GM20000 (cell line): Measurements from ENCODE around the gene NEIL3.
"Not testable (repeated sequence)": the region's sequence is repeated elsewhere in the genome, so short reads cannot be mapped to it uniquely, and the experiment has no call there.

ENCODE experiments used
- DNase-seq: peaks from one replicate; pipeline ENCODE4 v3.0.0; 2012; ENCODE audit warnings: low spot score
- CTCF ChIP-seq: IDR thresholded peaks from 2 replicates; pipeline ENCODE4 v1.5.1; 2012; ENCODE audit warnings: mild to moderate bottlenecking, control low read depth; ENCODE audit errors: extremely low read depth, missing control alignments

NEIL3 gene

GRCh38 chr4:177302371-177303100 is 7.1 kb upstream of the NEIL3 start:
- DNase-seq = no peak
- no peak for TF ChIP-seq CTCF

GRCh38 chr4:177304094-177304493 is 5.6 kb upstream of the NEIL3 start:
- no peak for TF ChIP-seq CTCF
- no peak for DNase-seq

DNA sequence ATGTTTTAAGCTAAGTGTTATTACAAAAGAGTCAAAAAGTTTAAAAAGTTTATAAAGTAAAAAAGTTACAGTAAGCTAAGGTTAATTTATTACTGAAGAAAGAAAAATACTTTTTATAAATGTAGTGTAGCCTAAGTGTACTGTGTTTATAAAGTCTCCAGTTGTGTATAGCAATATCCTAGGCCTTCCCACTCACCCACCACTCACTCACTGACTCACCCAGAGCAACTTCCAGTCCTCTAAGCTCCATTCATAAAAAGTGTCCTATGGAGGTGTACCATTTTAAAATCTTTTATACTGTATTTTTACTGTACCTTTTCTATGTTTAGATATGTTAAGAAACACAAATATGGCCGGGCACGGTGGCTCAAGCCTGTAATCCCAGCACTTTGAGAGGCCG is 4.8 kb upstream of the NEIL3 start:
- not testable (repeated sequence) for DNase-seq

DNA sequence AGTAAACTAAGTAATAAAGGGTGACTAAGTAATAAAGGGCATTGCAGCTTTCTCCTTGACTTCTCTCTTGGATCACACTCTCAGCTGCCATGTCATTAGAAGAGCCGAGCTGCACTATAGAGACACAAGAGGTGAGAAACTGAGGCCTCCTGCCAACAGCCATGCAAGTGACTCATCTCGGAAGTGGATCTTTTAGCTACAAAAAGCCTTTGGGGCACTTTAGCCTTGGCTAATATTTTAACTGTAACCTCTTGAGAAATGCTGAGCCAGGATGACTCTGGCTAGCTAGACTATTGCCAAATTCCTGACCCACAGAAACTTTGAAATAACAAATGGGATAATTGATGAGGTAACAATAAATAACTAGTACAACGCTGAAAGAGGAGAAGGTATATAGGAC is 1.5 kb upstream of the NEIL3 start:
- DNase-seq = no peak
- no peak for TF ChIP-seq CTCF

- no peak for TF ChIP-seq CTCF
- no peak for DNase-seq
Observed at GRCh38 chr4:177308847-177309521, 690 bp upstream of the NEIL3 start.

DNA sequence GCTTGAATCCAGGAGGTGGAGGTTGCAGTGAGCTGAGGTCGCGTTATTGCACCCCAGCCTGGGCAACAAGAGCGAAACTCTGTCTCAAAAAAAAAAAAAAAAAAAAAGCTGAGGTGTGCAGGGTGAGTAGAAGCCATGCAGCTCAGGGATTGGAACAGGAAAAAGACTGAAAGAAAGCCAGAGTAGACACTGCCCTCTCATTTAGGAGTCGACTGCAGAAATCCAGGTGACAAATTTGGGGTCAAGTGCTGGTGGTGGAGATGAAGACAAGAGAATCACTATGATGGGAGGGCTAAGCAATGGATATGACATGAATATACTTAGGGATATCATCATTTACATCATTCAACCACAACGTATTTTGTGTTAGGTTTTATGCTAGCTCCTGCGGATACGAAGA is 1.9 kb downstream of the NEIL3 start:
- DNase-seq = no peak
- TF ChIP-seq CTCF = no peak

DNA sequence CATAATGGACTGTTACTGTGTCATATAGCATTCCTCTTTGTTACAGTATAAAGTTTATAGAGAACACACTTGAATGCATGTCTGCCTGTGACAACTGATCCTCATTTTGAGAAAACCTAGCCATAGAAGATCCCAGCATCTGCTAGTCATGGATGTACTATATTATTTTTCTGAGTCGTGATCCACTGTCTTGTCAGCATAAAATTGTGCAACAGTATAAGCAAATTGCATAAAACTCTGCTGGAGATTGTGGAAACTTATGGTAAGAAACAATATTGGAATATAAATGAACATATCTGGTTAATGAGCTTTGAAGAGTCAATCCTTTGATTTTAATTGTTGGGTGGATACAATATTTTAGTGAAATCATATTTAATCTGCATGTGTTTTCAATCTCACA is 3.6 kb downstream of the NEIL3 start:
- no peak for DNase-seq
- no peak for TF ChIP-seq CTCF

- DNase-seq = no peak
- no peak for TF ChIP-seq CTCF
Observed at GRCh38 chr4:177315767-177316464, 6.2 kb downstream of the NEIL3 start.
